ENCODE measurements around the gene MS4A6E. TPM values are rescaled to one million over a fixed set of nuclear protein-coding genes. Genes with fewer than 3 reads are reported as not detected.

MS4A6E gene, protein sequence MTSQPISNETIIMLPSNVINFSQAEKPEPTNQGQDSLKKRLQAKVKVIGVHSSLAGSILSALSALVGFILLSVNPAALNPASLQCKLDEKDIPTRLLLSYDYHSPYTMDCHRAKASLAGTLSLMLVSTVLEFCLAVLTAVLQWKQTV
- total RNA-seq (2021) (not detected in 2 replicates), Bru-seq, nascent RNA (not detected), BruChase-seq, experiment 1, labeled RNA remaining after a 2-hour chase (not detected), BruChase-seq, experiment 2, labeled RNA remaining after a 6-hour chase (not detected)
- long read RNA-seq: 0 reads

DNA sequence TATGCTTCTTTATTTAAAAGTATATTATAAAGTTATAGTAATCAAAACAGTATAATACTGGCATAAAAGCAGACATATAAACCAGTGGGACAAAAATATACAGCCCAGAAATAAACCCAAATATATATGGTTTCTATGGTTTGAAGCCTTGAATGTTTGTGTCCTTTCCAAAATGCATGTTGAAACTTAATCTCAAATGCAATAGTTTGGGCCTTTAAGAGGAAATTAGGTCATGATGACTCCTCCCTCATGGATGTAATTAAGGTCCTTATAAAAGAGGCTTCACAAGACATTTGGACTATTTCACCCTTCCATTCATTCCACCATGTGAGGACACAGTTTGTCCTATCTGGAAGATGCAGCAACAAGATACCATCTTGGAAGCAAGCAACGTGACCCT, at the start of gene MS4A6E:
Gene MS4A6E, plus strand, starts transcription at position 301 of the 400 bp plus-strand sequence. CDS start 7,641 bp downstream, outside the sequence.
- no peak for TF ChIP-seq EZH2 (IDR thresholded peaks at IDR 0.05; ENCODE audit: borderline replicate concordance, low read depth, low read length, poor library complexity, severe bottlenecking)
- TF ChIP-seq, protein P1, sequence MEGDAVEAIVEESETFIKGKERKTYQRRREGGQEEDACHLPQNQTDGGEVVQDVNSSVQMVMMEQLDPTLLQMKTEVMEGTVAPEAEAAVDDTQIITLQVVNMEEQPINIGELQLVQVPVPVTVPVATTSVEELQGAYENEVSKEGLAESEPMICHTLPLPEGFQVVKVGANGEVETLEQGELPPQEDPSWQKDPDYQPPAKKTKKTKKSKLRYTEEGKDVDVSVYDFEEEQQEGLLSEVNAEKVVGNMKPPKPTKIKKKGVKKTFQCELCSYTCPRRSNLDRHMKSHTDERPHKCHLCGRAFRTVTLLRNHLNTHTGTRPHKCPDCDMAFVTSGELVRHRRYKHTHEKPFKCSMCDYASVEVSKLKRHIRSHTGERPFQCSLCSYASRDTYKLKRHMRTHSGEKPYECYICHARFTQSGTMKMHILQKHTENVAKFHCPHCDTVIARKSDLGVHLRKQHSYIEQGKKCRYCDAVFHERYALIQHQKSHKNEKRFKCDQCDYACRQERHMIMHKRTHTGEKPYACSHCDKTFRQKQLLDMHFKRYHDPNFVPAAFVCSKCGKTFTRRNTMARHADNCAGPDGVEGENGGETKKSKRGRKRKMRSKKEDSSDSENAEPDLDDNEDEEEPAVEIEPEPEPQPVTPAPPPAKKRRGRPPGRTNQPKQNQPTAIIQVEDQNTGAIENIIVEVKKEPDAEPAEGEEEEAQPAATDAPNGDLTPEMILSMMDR (conservative IDR thresholded peaks at IDR 0.05; ENCODE audit: low read depth, low read length): no peak
- CTCF ChIA-PET: no interaction called here

DNA sequence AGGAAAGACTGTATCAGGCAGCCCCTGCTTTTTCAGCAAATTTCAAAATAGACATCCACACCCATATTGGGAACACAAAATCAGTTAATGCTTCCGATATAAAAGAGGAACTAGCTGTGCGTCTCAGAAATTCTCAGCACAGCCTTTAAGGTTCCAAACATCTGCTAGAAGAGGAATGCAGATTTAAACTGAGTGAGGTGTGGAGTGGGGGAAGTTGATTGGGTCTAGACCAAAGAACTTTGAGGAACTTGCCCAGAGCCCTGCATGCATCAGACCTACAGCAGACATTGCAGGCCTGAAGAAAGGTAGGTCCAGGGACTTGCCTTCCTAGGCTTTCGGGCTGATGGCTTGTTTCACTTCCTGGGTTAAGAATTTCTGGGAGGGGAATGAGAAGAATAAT, 46.6 kb upstream of the MS4A6E start, which contains the start of gene MS4A4A:
Gene MS4A4A, plus strand, starts transcription at position 255 of the 400 bp plus-strand sequence. Its CDS starts 10 bp downstream, at position 265.
- Histone ChIP-seq H3K9me3 (ENCODE audit: low read depth, low read length, poor library complexity, severe bottlenecking) (no peaks in the 10 kb centered on the region), H3K27me3 (replicated peaks; ENCODE audit: insufficient read depth, low read depth, low read length, poor library complexity) (no peaks in the 10 kb centered on the region), H3K4me3 (ENCODE audit: low read depth, low read length, poor library complexity, severe bottlenecking) (no peak within 1 kb of the TSS), H3K36me3 (ENCODE audit: insufficient read depth, low read length, poor library complexity, severe bottlenecking) (no peaks in the 10 kb centered on the region), H3K27ac (ENCODE audit: low read depth, low read length, poor library complexity, severe bottlenecking) (no peak within 1 kb of the TSS), H3K4me1 (ENCODE audit: insufficient read depth, low read length, poor library complexity, severe bottlenecking) (no peaks in the 10 kb centered on the region)
- no TSS peak for BruUV-seq (replicated peaks)
- TF ChIP-seq EZH2 (IDR thresholded peaks at IDR 0.05; ENCODE audit: borderline replicate concordance, low read depth, low read length, poor library complexity, severe bottlenecking): no peak
- TF ChIP-seq, protein P1 (conservative IDR thresholded peaks at IDR 0.05; ENCODE audit: low read depth, low read length): no peak
- ChIA-PET CTCF (no interaction called here), POLR2A (ENCODE audit: low non-redundant PET) (no interaction called here)
- DNase-seq (ENCODE audit: low spot score): no peak
- intact Hi-C loops (cut with micrococcal nuclease; ENCODE audit: unreplicated experiment): no loop called here

More for the DNA sequence above, at the start of gene MS4A6E:
- Histone ChIP-seq H3K4me1 (ENCODE audit: insufficient read depth, low read length, poor library complexity, severe bottlenecking) (no peaks in the 10 kb centered on the region), H3K4me3 (ENCODE audit: low read depth, low read length, poor library complexity, severe bottlenecking) (no peak within 1 kb of the TSS), H3K36me3 (ENCODE audit: insufficient read depth, low read length, poor library complexity, severe bottlenecking) (no peaks in the 10 kb centered on the region), H3K27ac (ENCODE audit: low read depth, low read length, poor library complexity, severe bottlenecking) (no peak within 1 kb of the TSS), H3K27me3 (replicated peaks; ENCODE audit: insufficient read depth, low read depth, low read length, poor library complexity) (no peaks in the 10 kb centered on the region), H3K9me3 (ENCODE audit: low read depth, low read length, poor library complexity, severe bottlenecking) (no peaks in the 10 kb centered on the region)
- POLR2A ChIA-PET (ENCODE audit: low non-redundant PET): no interaction called here
- BruUV-seq (replicated peaks): no TSS peak
- intact Hi-C loops (cut with micrococcal nuclease; ENCODE audit: unreplicated experiment): no loop called here
- DNase-seq (ENCODE audit: low spot score): no peak

DNA sequence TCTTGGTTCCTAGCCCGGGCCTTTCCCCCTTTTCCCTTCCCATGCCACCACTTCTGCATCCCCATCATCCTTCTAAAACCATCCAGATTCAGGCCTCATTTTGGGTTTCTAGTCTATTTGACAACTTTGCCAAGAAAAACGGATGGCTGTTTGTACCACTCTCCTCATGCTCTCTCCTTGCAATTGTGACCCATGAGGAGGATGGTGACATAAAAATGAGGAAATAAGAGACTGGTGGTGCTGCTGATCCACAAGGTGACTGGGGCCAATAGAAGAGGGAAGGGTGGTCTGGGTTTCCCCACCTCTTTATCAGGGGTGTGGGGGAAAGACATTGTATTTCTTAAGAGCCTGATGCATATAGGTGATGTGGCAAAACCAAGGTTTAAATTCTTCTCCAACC, 45.6 kb upstream of the MS4A6E start:
- H3K27me3 ChIP-seq (replicated peaks; ENCODE audit: insufficient read depth, low read depth, low read length, poor library complexity): no peaks in the 10 kb centered on the region
- DNase-seq (ENCODE audit: low spot score): no peak
- no peak overlapping the region for H3K4me3 ChIP-seq (ENCODE audit: low read depth, low read length, poor library complexity, severe bottlenecking)
- ChIA-PET CTCF (no interaction called here), POLR2A (ENCODE audit: low non-redundant PET) (no interaction called here)
- H3K4me1 ChIP-seq (ENCODE audit: insufficient read depth, low read length, poor library complexity, severe bottlenecking): no peaks in the 10 kb centered on the region
- no peaks in the 10 kb centered on the region for H3K9me3 ChIP-seq (ENCODE audit: low read depth, low read length, poor library complexity, severe bottlenecking)
- no TSS peak for BruUV-seq (replicated peaks)
- TF ChIP-seq, protein P1 (conservative IDR thresholded peaks at IDR 0.05; ENCODE audit: low read depth, low read length): no peak
- no peak for TF ChIP-seq EZH2 (IDR thresholded peaks at IDR 0.05; ENCODE audit: borderline replicate concordance, low read depth, low read length, poor library complexity, severe bottlenecking)
- H3K36me3 ChIP-seq (ENCODE audit: insufficient read depth, low read length, poor library complexity, severe bottlenecking): no peaks in the 10 kb centered on the region
- intact Hi-C loops (cut with micrococcal nuclease; ENCODE audit: unreplicated experiment): no loop called here
- no peak overlapping the region for H3K27ac ChIP-seq (ENCODE audit: low read depth, low read length, poor library complexity, severe bottlenecking)

All from A673 (cell line).